ENCODE measurements around the gene FGD2.
A peak's percentile ranks its signal among the peaks of the same experiment; 100 is the strongest.

FGD2 gene

DNA sequence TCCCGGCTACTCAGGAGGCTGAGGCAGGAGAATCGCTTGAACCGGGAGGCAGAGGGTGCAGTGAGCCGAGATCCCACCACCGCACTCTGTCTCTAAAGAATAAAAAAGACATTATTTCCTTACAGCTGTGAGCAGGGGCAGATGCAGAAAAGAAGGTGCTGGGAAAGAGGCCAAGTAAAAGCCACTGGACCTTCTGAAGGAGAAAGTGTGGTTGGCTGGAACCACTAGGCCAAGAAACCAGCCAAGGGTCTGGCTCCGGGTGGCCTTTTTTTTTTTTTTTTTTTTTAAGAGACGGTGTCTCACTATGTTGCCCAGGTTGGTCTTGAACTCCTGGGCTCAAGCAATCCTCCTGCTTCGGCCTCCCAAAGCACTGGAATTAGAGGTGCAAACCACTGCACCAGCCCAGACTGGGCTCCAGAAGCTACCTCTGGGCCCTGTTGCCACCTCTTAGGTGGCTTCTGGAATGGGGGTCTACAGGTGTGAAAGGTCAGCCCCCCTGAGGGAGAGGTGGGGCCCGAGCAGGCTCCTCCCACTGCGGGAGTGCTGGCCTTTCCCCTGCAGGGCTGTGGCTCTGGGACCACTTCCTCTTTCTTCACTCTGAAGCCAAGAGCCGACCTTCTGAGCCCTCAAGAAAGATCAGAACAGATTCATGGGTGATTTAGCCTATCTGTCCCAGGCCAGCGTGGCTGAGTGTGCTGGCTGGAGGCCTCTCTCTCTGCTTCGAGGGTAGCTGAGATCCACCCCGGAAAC lies at the start of gene FGD2:
TSS of gene FGD2 (plus strand) at position 595 of the 750 bp plus-strand sequence. CDS start 163 bp downstream, outside the sequence.
- DNase-seq, result no peak
- TF ChIP-seq GATA1 (IDR thresholded peaks at IDR 0.05; ENCODE audit: low read depth, low read length) (no peak), POLR2A (IDR thresholded peaks at IDR 0.05; ENCODE audit: low read length) (no peak)

- no peak for DNase-seq
These were observed 49.6 kb upstream of the FGD2 start for GRCh38 chr6:36955671-36956445.

DNA sequence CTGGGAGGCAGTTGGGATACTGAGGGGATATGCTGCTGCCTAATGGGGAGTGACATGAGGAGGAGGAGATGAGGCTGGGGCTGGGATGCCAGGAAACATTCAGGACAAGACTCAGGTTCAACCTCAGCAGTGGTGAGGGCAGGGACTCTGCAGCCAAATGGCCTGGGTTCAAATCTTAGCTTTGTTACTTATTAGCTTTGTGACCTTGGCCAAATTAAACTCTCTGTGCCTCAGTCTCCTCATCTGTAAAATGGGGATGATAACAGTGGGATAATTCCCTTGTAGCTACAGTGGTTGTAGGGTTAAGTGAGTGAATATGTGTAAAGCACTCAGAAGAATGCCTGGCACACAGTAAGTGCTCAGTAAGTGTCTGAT lies 49.0 kb upstream of the FGD2 start:
- TF ChIP-seq GATA1 (IDR thresholded peaks at IDR 0.05; ENCODE audit: low read depth, low read length) (no peak), POLR2A (IDR thresholded peaks at IDR 0.05; ENCODE audit: low read length) (no peak)
- DNase-seq, result no peak

More at GRCh38 chr6:36955671-36956445, 49.6 kb upstream of the FGD2 start:
- TF ChIP-seq GATA1 (IDR thresholded peaks at IDR 0.05; ENCODE audit: low read depth, low read length) (no peak), POLR2A (IDR thresholded peaks at IDR 0.05; ENCODE audit: low read length) (no peak)

GRCh38 chr6:36957773-36958271 lies 47.6 kb upstream of the FGD2 start:
- no peak for DNase-seq
- no peak for TF ChIP-seq POLR2A (IDR thresholded peaks at IDR 0.05; ENCODE audit: low read length)

- DNase-seq, result no peak
- TF ChIP-seq POLR2A (IDR thresholded peaks at IDR 0.05; ENCODE audit: low read length), result no peak
- TF ChIP-seq GATA1 (IDR thresholded peaks at IDR 0.05; ENCODE audit: low read depth, low read length), result no peak
These were observed 46.5 kb upstream of the FGD2 start for GRCh38 chr6:36958775-36959554.

DNA sequence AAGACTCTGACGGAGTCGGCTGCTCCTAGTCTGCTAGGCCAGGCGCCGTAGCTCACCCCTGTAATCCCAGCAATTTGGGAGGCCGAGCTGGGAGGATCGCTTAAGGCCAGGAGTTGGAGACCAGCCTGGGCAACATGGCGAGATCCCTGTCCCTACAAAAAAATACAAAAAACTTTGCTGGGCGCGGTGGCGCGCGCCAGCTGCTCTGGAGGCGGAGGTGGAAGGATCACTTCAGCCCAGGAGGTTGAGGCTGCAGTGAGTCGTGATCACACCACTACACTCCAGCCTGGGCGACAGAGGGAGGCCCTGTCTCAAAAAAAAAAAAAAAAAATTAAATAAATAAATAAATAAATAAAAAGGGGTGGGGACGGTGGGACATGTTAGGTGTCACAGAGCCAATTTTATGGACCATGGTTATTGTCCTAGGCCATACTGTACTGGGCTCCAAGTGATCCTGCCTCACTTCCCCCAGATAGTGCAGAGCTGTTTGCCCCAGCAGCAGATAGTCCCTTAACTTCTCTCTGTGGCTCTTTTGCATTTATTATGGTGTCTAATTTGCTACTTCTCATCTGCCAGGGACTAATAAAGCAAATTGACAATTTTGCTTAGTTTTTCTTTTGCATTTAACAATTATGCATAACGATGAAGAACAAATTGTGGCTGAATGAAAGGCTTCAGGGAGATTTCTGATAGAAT lies 45.8 kb upstream of the FGD2 start:
- TF ChIP-seq GATA1 (IDR thresholded peaks at IDR 0.05; ENCODE audit: low read depth, low read length), result no peak
- no peak for TF ChIP-seq POLR2A (IDR thresholded peaks at IDR 0.05; ENCODE audit: low read length)
- DNase-seq, result peak; percentile 41 to 53

DNA sequence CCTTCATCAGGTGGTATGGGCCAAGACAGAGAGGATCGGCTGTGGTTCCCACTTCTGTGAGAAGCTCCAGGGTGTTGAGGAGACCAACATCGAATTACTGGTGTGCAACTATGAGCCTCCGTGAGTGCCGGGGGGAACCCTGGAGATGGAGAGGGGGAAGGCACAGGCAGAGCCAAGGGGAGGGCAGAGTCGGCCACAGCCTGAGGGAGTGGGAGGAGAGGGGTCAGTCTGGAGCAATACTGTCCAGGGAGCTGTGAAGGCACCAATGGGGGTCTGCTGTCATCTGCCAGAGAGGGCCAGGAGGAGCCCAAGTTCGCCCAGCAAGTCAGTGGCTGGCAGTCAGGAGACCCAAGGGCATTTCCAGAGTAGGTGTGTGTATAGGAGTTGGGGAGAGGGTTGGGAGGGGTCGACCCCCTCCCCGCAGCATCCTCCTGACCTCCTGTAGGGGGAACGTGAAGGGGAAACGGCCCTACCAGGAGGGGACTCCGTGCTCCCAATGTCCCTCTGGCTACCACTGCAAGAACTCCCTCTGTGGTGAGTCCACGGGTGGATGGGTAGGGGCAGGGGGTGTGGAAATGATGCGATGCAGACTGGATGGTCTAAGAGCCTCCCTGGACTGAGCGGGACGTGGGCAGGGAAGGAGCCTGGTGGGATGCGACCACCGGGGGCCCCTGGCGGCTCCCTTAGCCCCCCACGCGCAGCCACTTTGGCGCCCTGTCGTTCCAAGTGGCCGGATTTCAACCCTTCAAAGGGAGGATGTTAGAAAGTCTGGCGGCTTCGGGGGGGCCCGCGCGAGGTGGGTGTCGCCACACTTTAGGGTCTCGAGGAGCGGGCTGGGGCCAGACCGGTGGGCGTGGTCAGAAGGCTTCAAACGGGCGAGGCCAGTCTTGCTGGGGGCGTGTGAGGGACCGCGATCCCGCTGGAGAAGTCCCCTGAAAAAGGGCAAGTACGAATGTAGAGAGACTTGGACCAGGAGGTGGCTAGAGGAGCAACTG lies 43.7 kb upstream of the FGD2 start:
- DNase-seq, result peak in 1 of 2 experiments; percentile 23
- no peak for TF ChIP-seq POLR2A (IDR thresholded peaks at IDR 0.05; ENCODE audit: low read length)
- no peak for TF ChIP-seq GATA1 (IDR thresholded peaks at IDR 0.05; ENCODE audit: low read depth, low read length)

GRCh38 chr6:36962874-36963273 lies 42.6 kb upstream of the FGD2 start:
- peak; percentile 56 to 74 for DNase-seq
- TF ChIP-seq POLR2A (IDR thresholded peaks at IDR 0.05; ENCODE audit: low read length), result no peak
- no peak for TF ChIP-seq GATA1 (IDR thresholded peaks at IDR 0.05; ENCODE audit: low read depth, low read length)

DNA sequence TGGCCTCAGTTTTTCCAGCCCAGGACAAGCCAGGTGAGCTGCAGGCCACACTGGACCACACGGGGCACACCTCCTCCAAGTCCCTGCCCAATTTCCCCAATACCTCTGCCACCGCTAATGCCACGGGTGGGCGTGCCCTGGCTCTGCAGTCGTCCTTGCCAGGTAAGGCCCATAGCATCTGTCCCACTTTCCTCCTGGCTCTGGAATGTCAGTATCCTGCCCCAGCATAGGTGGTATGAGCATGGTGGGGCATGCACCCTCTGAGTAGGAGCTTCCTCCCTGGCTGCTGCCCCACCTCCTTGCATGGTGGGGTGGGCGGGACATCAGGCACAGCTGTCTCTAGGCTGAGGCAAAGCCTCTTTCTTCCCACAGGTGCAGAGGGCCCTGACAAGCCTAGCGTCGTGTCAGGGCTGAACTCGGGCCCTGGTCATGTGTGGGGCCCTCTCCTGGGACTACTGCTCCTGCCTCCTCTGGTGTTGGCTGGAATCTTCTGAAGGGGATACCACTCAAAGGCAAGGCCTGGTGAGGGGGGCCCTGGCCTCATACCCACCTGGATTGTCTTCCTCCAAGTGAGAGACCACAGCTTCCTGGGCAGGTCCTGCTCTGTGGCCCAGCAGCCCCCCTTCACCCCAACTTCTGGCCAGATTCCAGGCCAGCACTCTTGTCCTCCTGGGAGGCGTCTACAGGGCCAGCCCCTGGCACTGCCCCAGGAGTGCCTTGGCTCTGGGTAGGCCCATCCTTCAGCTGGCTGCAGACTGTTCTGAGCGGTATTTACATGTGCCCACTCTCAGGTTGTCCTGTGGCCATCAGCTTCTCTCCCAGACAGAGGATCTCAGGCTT lies 41.8 kb upstream of the FGD2 start:
- TF ChIP-seq GATA1 (IDR thresholded peaks at IDR 0.05; ENCODE audit: low read depth, low read length), result no peak
- TF ChIP-seq POLR2A (IDR thresholded peaks at IDR 0.05; ENCODE audit: low read length), result no peak
- peak; percentile 23 to 29 for DNase-seq

GRCh38 chr6:36964349-36964748 lies 41.1 kb upstream of the FGD2 start:
- TF ChIP-seq POLR2A (IDR thresholded peaks at IDR 0.05; ENCODE audit: low read length), result no peak
- no peak for TF ChIP-seq GATA1 (IDR thresholded peaks at IDR 0.05; ENCODE audit: low read depth, low read length)
- DNase-seq, result no peak

DNA sequence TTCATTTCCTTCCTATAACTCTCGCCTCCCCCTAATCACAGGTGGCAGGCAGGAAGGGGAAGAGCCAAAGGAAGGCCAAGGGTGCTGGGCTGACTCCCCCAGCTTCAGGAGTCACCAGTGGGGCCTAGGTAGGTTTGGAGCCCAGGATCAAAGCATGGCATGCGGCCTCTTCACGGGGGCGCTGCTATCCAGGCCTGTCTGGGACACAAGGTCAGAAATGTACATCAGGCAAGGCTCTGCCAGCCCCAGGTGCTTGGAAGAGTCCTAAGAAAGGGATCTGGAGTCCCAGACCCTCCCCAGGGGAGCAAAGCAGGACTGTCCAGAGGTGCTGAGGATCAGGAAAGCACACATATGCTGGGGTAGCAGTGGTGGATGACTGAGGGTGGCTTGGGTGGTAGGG lies 40.5 kb upstream of the FGD2 start:
- TF ChIP-seq GATA1 (IDR thresholded peaks at IDR 0.05; ENCODE audit: low read depth, low read length) (no peak), POLR2A (IDR thresholded peaks at IDR 0.05; ENCODE audit: low read length) (no peak)
- no peak for DNase-seq
